Calu3 (cell line): ENCODE results near the gene ZNF626. TPM values are rescaled to one million over a fixed set of nuclear protein-coding genes. Genes with fewer than 3 reads are reported as not detected.
"Not testable (repeated sequence)": the region's sequence is repeated elsewhere in the genome, so short reads cannot be mapped to it uniquely, and the experiment has no call there.

Experiments used
- BruUV-seq: library from RNA; stranded (reverse); fragments of 400-500 nt; replicated peaks from 2 replicates; lab custom pipeline; 2021; lab: Mats Ljungman, UMichigan
- CTCF ChIA-PET: fragments of 300-600 bp; sonication (Branson Sonifier 250); formaldehyde crosslinking; loops from one replicate; lab custom pipeline; 2022; ENCODE audit warnings: antibody characterized with exemption; lab: Charles Lee
- DNase-seq: peaks from one replicate; pipeline ENCODE4 v3.0.0; 2022
- H3K27ac Mint-ChIP-seq: one replicate; pipeline ENCODE4 v1.8.0; 2022; ENCODE audit warnings: mixed read lengths; ENCODE audit not compliant: unreplicated experiment
- H3K27me3 Mint-ChIP-seq: one replicate; pipeline ENCODE4 v1.8.0; 2022; ENCODE audit warnings: mixed read lengths; ENCODE audit not compliant: unreplicated experiment
- H3K36me3 Mint-ChIP-seq: one replicate; pipeline ENCODE4 v1.8.0; 2022; ENCODE audit warnings: mild to moderate bottlenecking, moderate library complexity, mixed read lengths; ENCODE audit not compliant: insufficient read depth, unreplicated experiment
- H3K4me1 Mint-ChIP-seq: one replicate; pipeline ENCODE4 v1.8.0; 2022; ENCODE audit warnings: mild to moderate bottlenecking, low read depth, mixed read lengths; ENCODE audit not compliant: unreplicated experiment
- H3K4me3 Mint-ChIP-seq: one replicate; pipeline ENCODE4 v1.8.0; 2022; ENCODE audit warnings: mild to moderate bottlenecking, low read depth, moderate library complexity, mixed read lengths; ENCODE audit not compliant: unreplicated experiment
- H3K9me3 Mint-ChIP-seq: one replicate; pipeline ENCODE4 v1.8.0; 2022; ENCODE audit warnings: low read depth, mixed read lengths; ENCODE audit not compliant: unreplicated experiment
- intact Hi-C: fragments of 100-400 bp; cut with micrococcal nuclease; formaldehyde crosslinking; loops from one replicate; pipeline ENCODE4 v1.10.0; 2022; ENCODE audit not compliant: unreplicated experiment
- total RNA-seq: library from RNA; stranded (reverse); gene quantifications from 2 replicates; pipeline ENCODE4 v1.2.3, GENCODE V29; 2022
- TF ChIP-seq, protein P1 (sequence below): fragments of 200-600 bp; IDR thresholded peaks from one replicate; pipeline ENCODE4 v1.8.0; 2022; ENCODE audit warnings: antibody characterized with exemption; ENCODE audit not compliant: unreplicated experiment

The ZNF626 gene
- total RNA-seq, 1 experiment from 2014 or later = not detected

DNA sequence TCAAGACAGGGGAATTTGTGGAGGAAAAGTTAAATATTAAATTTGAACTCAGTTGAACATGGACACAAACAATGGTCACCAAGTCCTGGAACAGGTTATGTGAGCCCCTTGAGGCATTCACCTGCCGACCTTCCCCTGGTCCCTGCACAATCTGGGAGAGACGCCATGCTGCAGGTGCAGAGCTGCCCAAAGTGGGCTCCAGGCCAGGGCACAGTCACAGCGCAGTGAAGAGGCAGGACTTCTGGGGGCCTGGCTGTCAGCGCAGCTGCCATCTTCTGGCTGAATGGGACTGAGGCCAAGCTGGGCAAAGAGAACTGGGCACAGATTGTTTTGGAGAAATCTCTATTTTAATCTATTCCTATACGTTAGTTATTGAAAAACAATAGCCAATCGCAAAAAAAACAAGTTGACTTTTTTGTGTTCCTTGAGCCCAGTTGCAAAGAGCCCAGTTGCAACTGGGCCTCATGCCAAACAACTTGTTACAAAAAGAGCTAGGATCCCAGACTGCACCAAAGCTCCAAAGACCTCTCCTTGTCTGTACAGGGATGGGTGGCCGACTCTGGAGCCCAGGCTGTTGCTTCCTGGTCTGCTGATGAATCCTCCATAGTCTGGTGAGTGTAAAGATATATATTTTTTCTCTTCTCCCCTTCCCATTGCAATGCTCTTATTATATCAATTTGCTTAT, 1.2 kb upstream of the ZNF626 start:
- H3K9me3 Mint-ChIP-seq = peaks cover 4% of the 10 kb centered on the region

DNA sequence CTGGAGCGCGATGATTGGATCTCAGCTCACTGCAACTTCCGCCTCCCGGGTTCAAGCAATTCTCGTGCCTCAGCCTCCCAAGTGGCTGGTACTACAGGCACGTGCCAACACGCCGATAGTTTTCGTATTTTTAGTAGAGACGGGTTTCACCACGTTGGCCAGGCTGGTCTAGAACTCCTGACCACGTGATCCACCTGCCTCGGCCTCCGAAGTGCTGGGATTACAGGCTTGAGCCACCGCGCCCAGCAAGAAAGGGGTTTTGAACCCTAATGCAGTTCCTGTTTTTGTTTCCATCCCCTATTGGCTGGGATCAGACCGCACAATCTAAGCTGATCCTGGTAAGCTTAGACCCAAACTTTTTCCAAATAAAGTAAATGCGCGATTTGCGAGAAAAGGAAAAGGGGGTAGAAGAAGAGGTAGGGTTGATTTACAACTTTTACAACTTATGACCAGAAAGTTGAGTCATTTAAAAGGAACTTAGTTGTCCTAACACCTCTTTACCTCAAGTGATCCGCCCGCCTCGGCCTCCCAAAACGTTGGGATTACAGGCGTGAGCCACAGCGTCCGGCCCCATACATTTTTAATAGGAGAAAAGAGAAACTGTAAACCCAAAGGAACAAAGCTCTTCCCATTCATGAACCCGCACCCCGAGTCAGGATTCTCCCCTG, 764 bp downstream of the ZNF626 start:
- BruUV-seq = no TSS peak
- H3K27me3 Mint-ChIP-seq = no peaks in the 10 kb centered on the region
- no peaks in the 10 kb centered on the region for H3K4me1 Mint-ChIP-seq
- H3K36me3 Mint-ChIP-seq = no peaks in the 10 kb centered on the region
- H3K27ac Mint-ChIP-seq = no peak overlapping the region
- peaks cover 6% of the 10 kb centered on the region for H3K9me3 Mint-ChIP-seq
- no peak overlapping the region for H3K4me3 Mint-ChIP-seq
- DNase-seq = no peak
- intact Hi-C loops = no loop called here
- CTCF ChIA-PET = no interaction called here
- TF ChIP-seq, protein P1, sequence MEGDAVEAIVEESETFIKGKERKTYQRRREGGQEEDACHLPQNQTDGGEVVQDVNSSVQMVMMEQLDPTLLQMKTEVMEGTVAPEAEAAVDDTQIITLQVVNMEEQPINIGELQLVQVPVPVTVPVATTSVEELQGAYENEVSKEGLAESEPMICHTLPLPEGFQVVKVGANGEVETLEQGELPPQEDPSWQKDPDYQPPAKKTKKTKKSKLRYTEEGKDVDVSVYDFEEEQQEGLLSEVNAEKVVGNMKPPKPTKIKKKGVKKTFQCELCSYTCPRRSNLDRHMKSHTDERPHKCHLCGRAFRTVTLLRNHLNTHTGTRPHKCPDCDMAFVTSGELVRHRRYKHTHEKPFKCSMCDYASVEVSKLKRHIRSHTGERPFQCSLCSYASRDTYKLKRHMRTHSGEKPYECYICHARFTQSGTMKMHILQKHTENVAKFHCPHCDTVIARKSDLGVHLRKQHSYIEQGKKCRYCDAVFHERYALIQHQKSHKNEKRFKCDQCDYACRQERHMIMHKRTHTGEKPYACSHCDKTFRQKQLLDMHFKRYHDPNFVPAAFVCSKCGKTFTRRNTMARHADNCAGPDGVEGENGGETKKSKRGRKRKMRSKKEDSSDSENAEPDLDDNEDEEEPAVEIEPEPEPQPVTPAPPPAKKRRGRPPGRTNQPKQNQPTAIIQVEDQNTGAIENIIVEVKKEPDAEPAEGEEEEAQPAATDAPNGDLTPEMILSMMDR = no peak

More for the DNA sequence above, 1.2 kb upstream of the ZNF626 start:
- intact Hi-C loops = no loop called here
- TF ChIP-seq, protein P1 = no peak
- DNase-seq = no peak
- CTCF ChIA-PET = interaction anchor here (0.5 kb wide), 1 partner anchor 97 kb away, joined by 3 read pairs; no protein-coding TSS in a partner anchor
- no peaks in the 10 kb centered on the region for H3K36me3 Mint-ChIP-seq
- no peak overlapping the region for H3K27ac Mint-ChIP-seq
- H3K27me3 Mint-ChIP-seq = no peaks in the 10 kb centered on the region
- no peaks in the 10 kb centered on the region for H3K4me1 Mint-ChIP-seq
- no TSS peak for BruUV-seq
- H3K4me3 Mint-ChIP-seq = no peak overlapping the region

DNA sequence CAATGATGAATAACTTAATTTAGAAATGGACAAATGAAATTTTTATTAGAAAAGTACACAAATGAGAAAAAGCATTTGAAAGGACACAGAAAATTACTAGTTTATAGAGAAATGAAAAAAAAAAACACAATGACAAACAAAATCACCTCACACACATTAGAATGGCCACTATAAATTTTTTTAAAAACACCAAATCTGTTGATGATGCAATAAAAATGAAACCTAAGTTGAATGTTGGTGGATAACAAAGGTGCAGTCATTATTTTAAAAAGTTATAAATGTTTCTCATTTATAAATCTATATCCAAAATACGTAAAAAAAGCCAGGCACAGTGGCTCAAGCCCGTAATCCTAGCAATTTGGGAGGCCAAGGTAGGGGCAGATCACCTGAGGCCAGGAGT, 20.8 kb downstream of the ZNF626 start:
- no peaks in the 10 kb centered on the region for H3K27me3 Mint-ChIP-seq
- TF ChIP-seq, protein P1 = no peak
- peaks cover 4% of the 10 kb centered on the region for H3K9me3 Mint-ChIP-seq
- no TSS peak for BruUV-seq
- no peaks in the 10 kb centered on the region for H3K36me3 Mint-ChIP-seq
- H3K4me1 Mint-ChIP-seq = no peaks in the 10 kb centered on the region
- intact Hi-C loops = no loop called here
- H3K27ac Mint-ChIP-seq = no peak overlapping the region
- CTCF ChIA-PET = no interaction called here
- no peak overlapping the region for H3K4me3 Mint-ChIP-seq
- no peak for DNase-seq

DNA sequence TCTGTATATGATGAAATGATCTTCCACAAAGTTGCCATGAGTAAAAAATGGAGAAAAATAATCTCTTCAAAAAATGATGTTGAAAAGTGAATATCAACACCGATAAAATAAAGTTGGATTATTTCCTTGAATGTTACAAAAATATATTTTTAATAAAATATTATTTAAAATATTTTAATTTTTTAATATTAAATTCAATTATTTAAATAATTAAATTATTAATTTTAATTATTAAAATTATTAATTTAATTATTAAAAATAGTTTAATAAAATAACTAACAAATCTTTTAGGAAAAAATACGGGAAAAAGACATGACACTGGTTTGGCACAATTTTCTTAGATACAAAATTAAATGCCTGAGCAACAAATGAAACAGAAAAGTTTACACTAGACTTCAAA, 21.3 kb downstream of the ZNF626 start:
- Mint-ChIP-seq H3K9me3 (peaks cover 4% of the 10 kb centered on the region), H3K4me3 (no peak overlapping the region), H3K27me3 (no peaks in the 10 kb centered on the region), H3K36me3 (no peaks in the 10 kb centered on the region), H3K4me1 (no peaks in the 10 kb centered on the region), H3K27ac (no peak overlapping the region)
- DNase-seq = no peak
- CTCF ChIA-PET = no interaction called here
- TF ChIP-seq, protein P1 = no peak
- intact Hi-C loops = no loop called here
- BruUV-seq = no TSS peak

DNA sequence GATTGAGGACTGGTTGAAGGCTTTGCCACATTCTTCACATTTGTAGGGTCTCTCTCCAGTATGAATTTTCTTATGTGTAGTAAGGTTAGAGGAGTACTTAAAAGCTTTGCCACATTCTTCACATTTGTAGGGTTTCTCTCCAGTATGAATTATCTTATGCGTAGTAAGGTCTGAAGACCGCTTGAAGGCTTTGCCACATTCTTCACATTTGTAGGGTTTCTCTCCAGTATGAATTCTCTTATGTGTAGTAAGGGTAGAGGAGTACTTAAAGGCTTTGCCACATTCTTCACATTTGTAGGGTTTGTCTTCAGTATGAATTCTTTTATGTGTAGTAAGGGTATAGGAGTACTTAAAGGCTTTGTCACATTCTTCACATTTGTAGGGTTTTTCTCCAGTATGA, 36.8 kb downstream of the ZNF626 start:
- not testable (repeated sequence) for BruUV-seq

More for the DNA sequence above, 36.8 kb downstream of the ZNF626 start:
- intact Hi-C loops, H3K36me3 Mint-ChIP-seq, H3K27ac Mint-ChIP-seq, H3K4me1 Mint-ChIP-seq, H3K27me3 Mint-ChIP-seq, H3K4me3 Mint-ChIP-seq, DNase-seq, CTCF ChIA-PET, H3K9me3 Mint-ChIP-seq: not testable (repeated sequence)
